Left ventricle myocardium inferior (tissue), 1 donor: Measurements from ENCODE around the gene SACM1L. TPM values are rescaled to one million over a fixed set of nuclear protein-coding genes. Genes with fewer than 3 reads are reported as not detected.

ENCODE experiments used
- DNase-seq: peaks from one replicate; pipeline ENCODE4 v3.0.0-alpha.2; 2020
- H3K27ac ChIP-seq: fragments of 200-600 bp; replicated peaks from 2 replicates; pipeline ENCODE4 v1.8.0; 2021
- H3K27me3 ChIP-seq: fragments of 200-600 bp; 2 replicates; pipeline ENCODE4 v1.8.0; 2021; ENCODE audit warnings: low read depth
- H3K36me3 ChIP-seq: fragments of 200-600 bp; 2 replicates; pipeline ENCODE4 v1.8.0; 2021
- H3K4me1 ChIP-seq: fragments of 200-600 bp; 2 replicates; pipeline ENCODE4 v1.8.0; 2021
- H3K4me3 ChIP-seq: fragments of 200-600 bp; 2 replicates; pipeline ENCODE4 v1.8.0; 2021; ENCODE audit warnings: mild to moderate bottlenecking, moderate library complexity
- H3K9me3 ChIP-seq: fragments of 200-600 bp; replicated peaks from 2 replicates; pipeline ENCODE4 v1.8.0; 2021
- intact Hi-C: fragments of 100-400 bp; cut with micrococcal nuclease; formaldehyde crosslinking; loops from one replicate; pipeline ENCODE4 v1.11.0; 2022
- total RNA-seq: library from RNA; stranded (reverse); fragmentation: NEBNext Ultra II Directional; extraction: Animal tissue kit (Norgen Biotek cat#: 25700); gene quantifications from one replicate; pipeline ENCODE4 v1.2.1, GENCODE V29; 2021
- TF ChIP-seq, protein P1 (sequence below): fragments of 200-600 bp; IDR thresholded peaks from 2 replicates; pipeline ENCODE4 v1.8.0; 2021; ENCODE audit warnings: antibody characterized with exemption, mild to moderate bottlenecking, borderline replicate concordance
- donor health status: DM: no; HTN: yes; CAD: no; lungs with severe emphysema.

SACM1L gene
- total RNA-seq, 1 donor from 2014 or later, result 20.9 TPM

DNA sequence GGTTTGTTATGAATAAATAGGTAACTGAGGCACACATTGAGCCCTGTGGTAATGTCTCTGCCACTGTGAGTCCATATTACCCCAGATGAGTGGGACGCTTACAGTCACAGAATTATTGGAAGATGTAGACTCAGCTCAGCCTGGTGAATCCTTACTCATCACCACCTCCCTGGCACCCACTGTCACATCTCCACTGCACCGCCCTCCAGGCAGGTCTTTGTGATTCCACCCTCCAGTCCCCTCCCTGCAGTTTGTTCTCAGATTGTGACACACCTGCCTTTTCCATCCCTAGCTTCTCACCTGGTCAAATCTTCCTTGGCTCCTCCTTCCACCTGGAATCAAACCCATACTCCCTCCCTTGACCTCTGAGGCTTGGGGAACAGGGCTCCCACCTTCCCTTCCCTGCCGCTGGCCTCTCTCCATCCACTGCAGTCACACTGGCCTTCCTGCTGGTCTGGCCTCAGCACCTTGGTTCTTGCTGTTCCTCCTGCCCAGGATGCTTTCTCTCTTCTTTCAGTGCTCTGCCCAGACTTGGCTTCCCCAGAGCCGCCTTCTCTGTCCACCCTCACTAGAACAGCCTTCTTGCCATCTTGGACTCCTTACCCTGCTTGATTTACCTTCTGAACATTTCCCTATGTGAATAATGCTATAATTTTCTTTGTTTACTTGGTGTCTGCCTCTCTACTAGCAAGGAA is 97.8 kb downstream of the SACM1L start:
- TF ChIP-seq, protein P1, sequence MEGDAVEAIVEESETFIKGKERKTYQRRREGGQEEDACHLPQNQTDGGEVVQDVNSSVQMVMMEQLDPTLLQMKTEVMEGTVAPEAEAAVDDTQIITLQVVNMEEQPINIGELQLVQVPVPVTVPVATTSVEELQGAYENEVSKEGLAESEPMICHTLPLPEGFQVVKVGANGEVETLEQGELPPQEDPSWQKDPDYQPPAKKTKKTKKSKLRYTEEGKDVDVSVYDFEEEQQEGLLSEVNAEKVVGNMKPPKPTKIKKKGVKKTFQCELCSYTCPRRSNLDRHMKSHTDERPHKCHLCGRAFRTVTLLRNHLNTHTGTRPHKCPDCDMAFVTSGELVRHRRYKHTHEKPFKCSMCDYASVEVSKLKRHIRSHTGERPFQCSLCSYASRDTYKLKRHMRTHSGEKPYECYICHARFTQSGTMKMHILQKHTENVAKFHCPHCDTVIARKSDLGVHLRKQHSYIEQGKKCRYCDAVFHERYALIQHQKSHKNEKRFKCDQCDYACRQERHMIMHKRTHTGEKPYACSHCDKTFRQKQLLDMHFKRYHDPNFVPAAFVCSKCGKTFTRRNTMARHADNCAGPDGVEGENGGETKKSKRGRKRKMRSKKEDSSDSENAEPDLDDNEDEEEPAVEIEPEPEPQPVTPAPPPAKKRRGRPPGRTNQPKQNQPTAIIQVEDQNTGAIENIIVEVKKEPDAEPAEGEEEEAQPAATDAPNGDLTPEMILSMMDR, result no peak
- peaks cover 40% of the 10 kb centered on the region for H3K9me3 ChIP-seq
- no peak overlapping the region for H3K4me3 ChIP-seq
- intact Hi-C loops, result no loop called here
- no peak for DNase-seq
- H3K4me1 ChIP-seq, result no peaks in the 10 kb centered on the region
- no peak overlapping the region for H3K27ac ChIP-seq
- H3K27me3 ChIP-seq, result no peaks in the 10 kb centered on the region
- H3K36me3 ChIP-seq, result no peaks in the 10 kb centered on the region

GRCh38 chr3:45787551-45787950 is 98.4 kb downstream of the SACM1L start:
- no peaks in the 10 kb centered on the region for H3K27me3 ChIP-seq
- no peak overlapping the region for H3K27ac ChIP-seq
- DNase-seq, result no peak
- H3K4me3 ChIP-seq, result no peak overlapping the region
- intact Hi-C loops, result no loop called here
- peaks cover 40% of the 10 kb centered on the region for H3K9me3 ChIP-seq
- no peaks in the 10 kb centered on the region for H3K4me1 ChIP-seq
- TF ChIP-seq, protein P1, result no peak
- no peaks in the 10 kb centered on the region for H3K36me3 ChIP-seq

GRCh38 chr3:45789235-45789812 is 100.1 kb downstream of the SACM1L start:
- H3K27me3 ChIP-seq, result peaks cover 4% of the 10 kb centered on the region
- intact Hi-C loops, result no loop called here
- H3K4me3 ChIP-seq, result no peak overlapping the region
- TF ChIP-seq, protein P1, result no peak
- peaks cover 38% of the 10 kb centered on the region for H3K9me3 ChIP-seq
- no peak for DNase-seq
- no peak overlapping the region for H3K27ac ChIP-seq
- H3K4me1 ChIP-seq, result no peaks in the 10 kb centered on the region
- H3K36me3 ChIP-seq, result no peaks in the 10 kb centered on the region

DNA sequence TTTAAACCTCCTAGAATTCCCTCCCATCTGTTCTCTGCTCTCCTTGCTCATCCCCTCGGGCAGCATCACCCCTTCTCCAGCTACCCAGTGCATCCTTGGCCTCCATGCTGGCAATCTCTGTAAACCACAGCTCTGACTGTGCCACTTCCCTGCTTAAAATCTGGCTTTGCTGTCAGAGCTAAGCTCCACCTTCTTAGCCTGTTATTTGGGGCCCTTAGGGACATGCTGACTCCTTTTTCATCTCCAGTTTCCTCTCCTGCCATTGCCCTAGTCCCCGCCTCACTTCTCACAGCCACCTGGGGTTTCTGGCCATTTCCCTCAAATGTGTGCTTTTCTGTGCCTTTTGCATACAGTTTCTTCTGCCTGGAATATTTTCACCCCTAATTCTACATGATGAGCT is 101.4 kb downstream of the SACM1L start:
- H3K9me3 ChIP-seq, result peaks cover 31% of the 10 kb centered on the region
- intact Hi-C loops, result no loop called here
- H3K36me3 ChIP-seq, result no peaks in the 10 kb centered on the region
- DNase-seq, result no peak
- no peak overlapping the region for H3K4me3 ChIP-seq
- H3K4me1 ChIP-seq, result peaks cover 3% of the 10 kb centered on the region
- TF ChIP-seq, protein P1, result no peak
- peaks cover 17% of the 10 kb centered on the region for H3K27me3 ChIP-seq
- no peak overlapping the region for H3K27ac ChIP-seq

DNA sequence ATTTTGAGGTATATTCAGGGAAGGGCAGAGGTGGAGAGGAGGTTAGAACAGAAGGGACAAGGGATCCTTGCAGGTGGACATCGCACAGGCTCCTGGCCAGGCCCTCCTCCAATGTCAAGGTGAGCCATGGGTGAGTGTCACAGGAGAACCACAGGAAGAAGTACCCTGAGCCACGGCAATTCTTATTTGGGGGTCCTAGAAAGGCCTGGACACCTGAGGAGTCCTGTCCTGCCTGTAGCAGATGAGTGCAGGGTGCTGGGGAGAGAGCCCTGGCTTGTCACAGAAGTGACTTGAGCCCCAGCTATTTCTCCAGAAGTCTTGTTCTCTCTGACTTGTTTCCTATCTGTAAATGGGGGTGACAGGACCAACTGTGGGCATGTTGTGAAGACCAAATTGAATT is 102.8 kb downstream of the SACM1L start:
- H3K36me3 ChIP-seq, result no peaks in the 10 kb centered on the region
- H3K4me3 ChIP-seq, result no peak overlapping the region
- H3K27me3 ChIP-seq, result peaks cover 31% of the 10 kb centered on the region
- intact Hi-C loops, result no loop called here
- H3K27ac ChIP-seq, result no peak overlapping the region
- H3K9me3 ChIP-seq, result peaks cover 31% of the 10 kb centered on the region
- no peak for DNase-seq
- H3K4me1 ChIP-seq, result peaks cover 16% of the 10 kb centered on the region
- TF ChIP-seq, protein P1, result no peak
